ENCODE results near the gene PPFIBP2.
"Not testable (repeated sequence)": the region's sequence is repeated elsewhere in the genome, so short reads cannot be mapped to it uniquely, and the experiment has no call there.

Gene PPFIBP2

GRCh38 chr11:7500251-7500650 is 13.5 kb upstream of the PPFIBP2 start:
- no peak for DNase-seq

- DNase-seq: no peak
Measured at GRCh38 chr11:7501251-7501650, 12.5 kb upstream of the PPFIBP2 start.

GRCh38 chr11:7501894-7502293 is 11.9 kb upstream of the PPFIBP2 start:
- DNase-seq: no peak

- no peak for DNase-seq
Measured at GRCh38 chr11:7506243-7506642, 7.6 kb upstream of the PPFIBP2 start.

- DNase-seq: no peak
Measured at GRCh38 chr11:7508087-7508486, 5.7 kb upstream of the PPFIBP2 start.

GRCh38 chr11:7509966-7510365 is 3.8 kb upstream of the PPFIBP2 start:
- no peak for DNase-seq

GRCh38 chr11:7511401-7511800 is 2.4 kb upstream of the PPFIBP2 start:
- DNase-seq: no peak

- DNase-seq: no peak
Measured at GRCh38 chr11:7512525-7513233, 1.1 kb upstream of the PPFIBP2 start.

- DNase-seq: peak; percentile 43
Measured at GRCh38 chr11:7514099-7514591, 346 bp downstream of the PPFIBP2 start.

GRCh38 chr11:7515447-7515886 is 1.7 kb downstream of the PPFIBP2 start:
- no peak for DNase-seq

- DNase-seq: no peak
Measured at GRCh38 chr11:7516475-7516874, 2.7 kb downstream of the PPFIBP2 start.

GRCh38 chr11:7517743-7518142 is 3.9 kb downstream of the PPFIBP2 start:
- DNase-seq: not testable (repeated sequence)

GRCh38 chr11:7518811-7519562 is 5.2 kb downstream of the PPFIBP2 start:
- no peak for DNase-seq

GRCh38 chr11:7520011-7520942 is 6.5 kb downstream of the PPFIBP2 start:
- DNase-seq: no peak

GRCh38 chr11:7520981-7521487 is 7.2 kb downstream of the PPFIBP2 start:
- DNase-seq: no peak

- no peak for DNase-seq
Measured at GRCh38 chr11:7522121-7522520, 8.3 kb downstream of the PPFIBP2 start.

GRCh38 chr11:7522546-7522945 is 8.7 kb downstream of the PPFIBP2 start:
- no peak for DNase-seq

- no peak for DNase-seq
Measured at GRCh38 chr11:7523416-7524210, 9.8 kb downstream of the PPFIBP2 start.

GRCh38 chr11:7524462-7525235 is 10.8 kb downstream of the PPFIBP2 start:
- DNase-seq: no peak

- DNase-seq: no peak
Measured at GRCh38 chr11:7525424-7525823, 11.6 kb downstream of the PPFIBP2 start.

- no peak for DNase-seq
Measured at GRCh38 chr11:7527029-7527428, 13.2 kb downstream of the PPFIBP2 start.

All from activated T-cell treated with anti-CD3 and anti-CD28 coated beads, Interleukin-2, amount 50 U/mL, for 1 hour (primary cell).